ENCODE results near the gene DDA1. TPM values are rescaled to one million over a fixed set of nuclear protein-coding genes. Genes with fewer than 3 reads are reported as not detected.

DDA1 gene
- total and polyA plus RNA-seq, 9 of the 15 experiments (the other 6 are each of a cell fraction or from before 2014, with no cell fraction given) = 1.4 to 83.8 (median 33.8) TPM

GRCh38 chr19:17336872-17337674, 27.7 kb downstream of the DDA1 start, which contains the start of gene GTPBP3 (continued):
- TF ChIP-seq, protein P1, sequence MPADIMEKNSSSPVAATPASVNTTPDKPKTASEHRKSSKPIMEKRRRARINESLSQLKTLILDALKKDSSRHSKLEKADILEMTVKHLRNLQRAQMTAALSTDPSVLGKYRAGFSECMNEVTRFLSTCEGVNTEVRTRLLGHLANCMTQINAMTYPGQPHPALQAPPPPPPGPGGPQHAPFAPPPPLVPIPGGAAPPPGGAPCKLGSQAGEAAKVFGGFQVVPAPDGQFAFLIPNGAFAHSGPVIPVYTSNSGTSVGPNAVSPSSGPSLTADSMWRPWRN (IDR thresholded peaks at IDR 0.05; ENCODE audit: low read depth) = peak; percentile 63; the same call in 1 of the 2 replicates
- TF ChIP-seq STAG1 (CRISPR knock-in tag; IDR thresholded peaks at IDR 0.05; ENCODE audit: borderline replicate concordance) = no peak
- peak; percentile 53 to 91 (median 82) for TF ChIP-seq YY1 (IDR thresholded peaks at IDR 0.05; ENCODE audit: borderline replicate concordance in 1 of 3, control insufficient read depth in 1 of 3, extremely low read depth in 1 of 3, insufficient read depth in 3 of 3, insufficient read length in 1 of 3, insufficient replicate concordance in 2 of 3, low read depth in 1 of 3, low read length in 2 of 3)
- TF ChIP-seq ZNF75A (CRISPR knock-in tag; IDR thresholded peaks at IDR 0.05) = no peak
- TF ChIP-seq ZMIZ1 (IDR thresholded peaks at IDR 0.05; ENCODE audit: low read depth in 2 of 2, low read length in 2 of 2) = no peak
- peak; percentile 99 for TF ChIP-seq BCOR (IDR thresholded peaks at IDR 0.05)
- peak; percentile 85; the same call in 1 of the 2 replicates for TF ChIP-seq ELF4 (CRISPR knock-in tag; IDR thresholded peaks at IDR 0.05)
- no peak for TF ChIP-seq IRF2 (CRISPR knock-in tag; IDR thresholded peaks at IDR 0.05)
- TF ChIP-seq THRAP3 (IDR thresholded peaks at IDR 0.05; ENCODE audit: borderline replicate concordance) = no peak
- TF ChIP-seq FOS (IDR thresholded peaks at IDR 0.05; ENCODE audit: extremely low read depth, insufficient read length) = peak; percentile 94
- no peak for TF ChIP-seq ILK (tag; IDR thresholded peaks at IDR 0.05; ENCODE audit: borderline replicate concordance, low read depth)
- TF ChIP-seq ARID3A (IDR thresholded peaks at IDR 0.05; ENCODE audit: borderline replicate concordance, low read depth, low read length) = peak; percentile 56; the same call in 1 of the 2 replicates
- TF ChIP-seq, protein P2, sequence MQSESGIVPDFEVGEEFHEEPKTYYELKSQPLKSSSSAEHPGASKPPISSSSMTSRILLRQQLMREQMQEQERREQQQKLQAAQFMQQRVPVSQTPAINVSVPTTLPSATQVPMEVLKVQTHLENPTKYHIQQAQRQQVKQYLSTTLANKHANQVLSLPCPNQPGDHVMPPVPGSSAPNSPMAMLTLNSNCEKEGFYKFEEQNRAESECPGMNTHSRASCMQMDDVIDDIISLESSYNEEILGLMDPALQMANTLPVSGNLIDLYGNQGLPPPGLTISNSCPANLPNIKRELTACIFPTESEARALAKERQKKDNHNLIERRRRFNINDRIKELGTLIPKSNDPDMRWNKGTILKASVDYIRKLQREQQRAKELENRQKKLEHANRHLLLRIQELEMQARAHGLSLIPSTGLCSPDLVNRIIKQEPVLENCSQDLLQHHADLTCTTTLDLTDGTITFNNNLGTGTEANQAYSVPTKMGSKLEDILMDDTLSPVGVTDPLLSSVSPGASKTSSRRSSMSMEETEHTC (IDR thresholded peaks at IDR 0.05) = no peak
- TF ChIP-seq GTF2F1 (IDR thresholded peaks at IDR 0.05; ENCODE audit: low read depth, low read length) = 0 out of 2 replicates have a peak, but pooled peaks have one; percentile 81
- peak; percentile 68; the same call in 1 of the 2 replicates for TF ChIP-seq THRB (CRISPR knock-in tag; conservative IDR thresholded peaks at IDR 0.05)
- peak; percentile 47; the same call in 1 of the 2 replicates for TF ChIP-seq GTF2A2 (tag; IDR thresholded peaks at IDR 0.05)

Data from K562 (cell line).